ENCODE data around the gene CWC22.

Gene CWC22

DNA sequence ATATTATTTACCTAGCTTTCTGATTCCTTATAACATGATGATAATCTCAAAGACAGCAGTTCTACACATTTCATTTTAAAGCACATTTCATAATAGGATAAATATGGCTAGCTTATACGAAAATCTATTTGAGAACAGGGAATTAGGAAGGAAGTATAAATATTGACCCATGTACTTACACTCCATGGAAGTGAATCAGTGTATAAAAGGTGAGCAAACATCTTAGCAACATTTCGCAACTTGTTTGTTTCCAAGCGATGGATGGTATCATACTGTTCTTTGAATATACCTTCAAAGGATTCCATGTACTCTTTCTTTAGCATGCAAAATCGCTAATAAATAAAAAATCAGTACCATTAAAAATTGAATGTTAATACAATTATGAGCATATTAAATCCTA is 53.1 kb downstream of the CWC22 start:
- Histone ChIP-seq H3K23ac (ENCODE audit: low read length) (no peak overlapping the region), H3K4me3 (ENCODE audit: low read length) (no peak overlapping the region), H3K56ac (ENCODE audit: low read length) (no peak overlapping the region), H4K8ac (ENCODE audit: low read depth, low read length) (no peak overlapping the region), H2BK120ac (ENCODE audit: low read depth, low read length) (no peak overlapping the region), H3K4me1 (ENCODE audit: control insufficient read depth, low read depth, low read length) (no peaks in the 10 kb centered on the region), H4K5ac (ENCODE audit: low read length) (no peak overlapping the region), H2BK15ac (replicated peaks; ENCODE audit: low read depth) (no peak overlapping the region), H2AK5ac (ENCODE audit: low read length) (no peak overlapping the region), H3K4me2 (ENCODE audit: low read length) (no peak overlapping the region), H3K9ac (ENCODE audit: low read length) (no peak overlapping the region), H3K36me3 (ENCODE audit: control insufficient read depth, insufficient read depth, low read length) (peaks cover 3% of the 10 kb centered on the region), H3K18ac (ENCODE audit: low read length) (no peak overlapping the region), H3K4ac (ENCODE audit: low read depth, low read length) (no peak overlapping the region), H3K79me2 (ENCODE audit: control insufficient read depth, insufficient read depth, low read length) (no peaks in the 10 kb centered on the region), H2BK5ac (ENCODE audit: low read length) (no peak overlapping the region), H3K27ac (ENCODE audit: low read depth, low read length) (no peak overlapping the region), H3K27me3 (ENCODE audit: insufficient read depth, low read length, poor library complexity) (no peaks in the 10 kb centered on the region), H3K79me1 (ENCODE audit: low read length) (no peaks in the 10 kb centered on the region)
- no CpG with 5 or more reads among the region's 4 CpGs for WGBS (ENCODE audit: extremely low coverage, insufficient coverage, low lambda C conversion rate)
- DNase-seq = no peak

DNA sequence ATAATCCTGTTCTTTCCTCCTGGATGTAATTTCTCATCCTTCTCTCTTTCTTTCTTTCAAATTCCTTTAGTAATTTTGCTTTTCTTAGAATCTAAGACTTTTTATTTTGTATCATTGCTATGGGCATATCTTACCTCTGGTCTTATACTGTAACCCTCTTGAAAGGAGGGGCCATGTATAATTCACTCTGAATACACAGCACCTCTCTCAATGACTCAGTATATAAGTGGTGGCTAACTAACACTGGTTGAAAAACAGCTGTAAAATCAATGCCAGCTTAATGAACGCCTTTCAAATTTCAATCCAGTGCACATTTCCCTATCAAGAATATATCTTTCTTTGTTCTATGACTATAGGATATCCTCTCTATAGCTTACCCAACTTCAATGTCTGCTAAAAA is 53.7 kb downstream of the CWC22 start:
- Histone ChIP-seq H3K9ac (ENCODE audit: low read length) (no peak overlapping the region), H3K27ac (ENCODE audit: low read depth, low read length) (no peak overlapping the region), H3K23ac (ENCODE audit: low read length) (no peak overlapping the region), H3K4me3 (ENCODE audit: low read length) (no peak overlapping the region), H4K8ac (ENCODE audit: low read depth, low read length) (no peak overlapping the region), H3K4me2 (ENCODE audit: low read length) (no peak overlapping the region), H2BK15ac (replicated peaks; ENCODE audit: low read depth) (no peak overlapping the region), H2BK5ac (ENCODE audit: low read length) (no peak overlapping the region), H2AK5ac (ENCODE audit: low read length) (no peak overlapping the region), H3K79me2 (ENCODE audit: control insufficient read depth, insufficient read depth, low read length) (no peaks in the 10 kb centered on the region), H3K79me1 (ENCODE audit: low read length) (no peaks in the 10 kb centered on the region), H3K4me1 (ENCODE audit: control insufficient read depth, low read depth, low read length) (no peaks in the 10 kb centered on the region), H4K5ac (ENCODE audit: low read length) (no peak overlapping the region), H3K27me3 (ENCODE audit: insufficient read depth, low read length, poor library complexity) (no peaks in the 10 kb centered on the region), H3K36me3 (ENCODE audit: control insufficient read depth, insufficient read depth, low read length) (peaks cover 3% of the 10 kb centered on the region), H3K4ac (ENCODE audit: low read depth, low read length) (no peak overlapping the region), H3K56ac (ENCODE audit: low read length) (no peak overlapping the region), H3K18ac (ENCODE audit: low read length) (no peak overlapping the region), H2BK120ac (ENCODE audit: low read depth, low read length) (no peak overlapping the region)
- DNase-seq = no peak
- WGBS (ENCODE audit: extremely low coverage, insufficient coverage, low lambda C conversion rate) = no CpG with 5 or more reads among the region's 1 CpG

DNA sequence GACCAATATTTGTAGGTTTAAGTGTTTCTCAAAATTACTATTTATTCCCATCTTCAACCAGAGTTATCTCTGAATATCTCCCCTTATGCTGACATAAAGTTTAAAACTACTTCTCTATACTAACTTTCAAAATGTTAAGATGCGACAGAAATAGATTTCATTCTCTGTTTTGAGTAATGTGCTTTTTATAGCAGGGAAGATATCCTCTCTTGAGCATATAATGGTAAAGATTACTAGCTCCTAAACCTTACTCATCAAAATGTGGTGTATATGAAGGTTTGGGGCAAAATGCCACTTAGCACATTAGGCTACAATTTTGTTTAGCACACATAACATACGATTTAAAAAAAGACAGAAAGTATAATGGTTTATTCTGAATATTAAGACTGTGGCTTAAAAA is 54.4 kb downstream of the CWC22 start:
- H3K18ac ChIP-seq (ENCODE audit: low read length) = no peak overlapping the region
- no peaks in the 10 kb centered on the region for H3K27me3 ChIP-seq (ENCODE audit: insufficient read depth, low read length, poor library complexity)
- no peak overlapping the region for H3K56ac ChIP-seq (ENCODE audit: low read length)
- no peak overlapping the region for H2AK5ac ChIP-seq (ENCODE audit: low read length)
- no peak overlapping the region for H4K8ac ChIP-seq (ENCODE audit: low read depth, low read length)
- H2BK5ac ChIP-seq (ENCODE audit: low read length) = no peak overlapping the region
- no peak overlapping the region for H3K4me2 ChIP-seq (ENCODE audit: low read length)
- no peak for DNase-seq
- no peak overlapping the region for H2BK120ac ChIP-seq (ENCODE audit: low read depth, low read length)
- no peak overlapping the region for H3K4ac ChIP-seq (ENCODE audit: low read depth, low read length)
- no CpG with 5 or more reads among the region's 2 CpGs for WGBS (ENCODE audit: extremely low coverage, insufficient coverage, low lambda C conversion rate)
- no peaks in the 10 kb centered on the region for H3K4me1 ChIP-seq (ENCODE audit: control insufficient read depth, low read depth, low read length)
- no peaks in the 10 kb centered on the region for H3K79me2 ChIP-seq (ENCODE audit: control insufficient read depth, insufficient read depth, low read length)
- H3K27ac ChIP-seq (ENCODE audit: low read depth, low read length) = no peak overlapping the region
- no peak overlapping the region for H4K5ac ChIP-seq (ENCODE audit: low read length)
- H3K9ac ChIP-seq (ENCODE audit: low read length) = no peak overlapping the region
- no peak overlapping the region for H2BK15ac ChIP-seq (replicated peaks; ENCODE audit: low read depth)
- H3K79me1 ChIP-seq (ENCODE audit: low read length) = no peaks in the 10 kb centered on the region
- peaks cover 3% of the 10 kb centered on the region for H3K36me3 ChIP-seq (ENCODE audit: control insufficient read depth, insufficient read depth, low read length)
- H3K23ac ChIP-seq (ENCODE audit: low read length) = no peak overlapping the region
- no peak overlapping the region for H3K4me3 ChIP-seq (ENCODE audit: low read length)

DNA sequence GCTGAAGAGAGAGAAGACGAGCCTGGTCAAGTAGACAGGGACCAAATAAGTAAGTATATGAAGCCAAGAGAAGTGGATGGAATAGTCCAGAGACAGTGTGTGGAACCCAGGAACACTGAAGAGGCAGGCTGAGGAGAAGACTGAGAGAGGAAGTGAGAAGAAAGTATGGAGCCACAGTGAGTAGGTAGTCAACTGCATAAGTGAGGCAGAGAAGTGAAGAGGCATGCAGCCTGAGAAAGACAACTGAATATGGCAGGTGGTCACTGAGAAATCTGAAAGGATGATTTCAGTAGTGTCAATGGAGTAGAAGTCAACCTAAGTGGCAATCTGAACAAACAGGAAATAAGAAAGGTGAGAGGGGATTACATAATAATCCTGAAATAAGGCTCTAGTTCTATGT is 55.4 kb downstream of the CWC22 start:
- no peak overlapping the region for H3K23ac ChIP-seq (ENCODE audit: low read length)
- no peak overlapping the region for H3K27ac ChIP-seq (ENCODE audit: low read depth, low read length)
- H2BK5ac ChIP-seq (ENCODE audit: low read length) = no peak overlapping the region
- H3K56ac ChIP-seq (ENCODE audit: low read length) = no peak overlapping the region
- H3K18ac ChIP-seq (ENCODE audit: low read length) = no peak overlapping the region
- no peak overlapping the region for H3K4me3 ChIP-seq (ENCODE audit: low read length)
- DNase-seq = no peak
- H3K4me1 ChIP-seq (ENCODE audit: control insufficient read depth, low read depth, low read length) = no peaks in the 10 kb centered on the region
- peaks cover 3% of the 10 kb centered on the region for H3K36me3 ChIP-seq (ENCODE audit: control insufficient read depth, insufficient read depth, low read length)
- no peak overlapping the region for H4K8ac ChIP-seq (ENCODE audit: low read depth, low read length)
- H2AK5ac ChIP-seq (ENCODE audit: low read length) = no peak overlapping the region
- H4K5ac ChIP-seq (ENCODE audit: low read length) = no peak overlapping the region
- H3K4me2 ChIP-seq (ENCODE audit: low read length) = no peak overlapping the region
- H3K27me3 ChIP-seq (ENCODE audit: insufficient read depth, low read length, poor library complexity) = no peaks in the 10 kb centered on the region
- H2BK15ac ChIP-seq (replicated peaks; ENCODE audit: low read depth) = no peak overlapping the region
- no CpG with 5 or more reads among the region's 1 CpG for WGBS (ENCODE audit: extremely low coverage, insufficient coverage, low lambda C conversion rate)
- H3K79me2 ChIP-seq (ENCODE audit: control insufficient read depth, insufficient read depth, low read length) = no peaks in the 10 kb centered on the region
- no peaks in the 10 kb centered on the region for H3K79me1 ChIP-seq (ENCODE audit: low read length)
- H3K9ac ChIP-seq (ENCODE audit: low read length) = no peak overlapping the region
- H2BK120ac ChIP-seq (ENCODE audit: low read depth, low read length) = no peak overlapping the region
- H3K4ac ChIP-seq (ENCODE audit: low read depth, low read length) = no peak overlapping the region

DNA sequence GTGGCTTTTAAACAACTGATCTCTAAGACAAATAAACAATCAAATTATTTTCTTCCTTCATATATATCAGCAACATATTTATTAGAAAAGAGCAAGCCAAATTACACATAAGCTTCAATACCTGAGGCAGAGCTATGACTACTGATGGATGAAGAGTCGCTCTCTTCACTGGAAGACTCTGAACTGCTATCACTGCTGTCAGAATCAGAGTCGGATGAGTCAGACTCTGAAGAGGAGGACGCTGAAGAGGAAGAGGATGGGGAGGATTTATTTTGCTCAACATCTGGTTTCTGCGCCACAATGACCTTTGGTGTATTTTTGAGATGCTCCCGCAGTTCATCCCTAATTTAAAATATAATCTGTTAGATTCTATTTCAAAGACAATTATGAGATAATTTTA is 56.7 kb downstream of the CWC22 start:
- no peak overlapping the region for H3K9ac ChIP-seq (ENCODE audit: low read length)
- H4K8ac ChIP-seq (ENCODE audit: low read depth, low read length) = no peak overlapping the region
- no peaks in the 10 kb centered on the region for H3K4me1 ChIP-seq (ENCODE audit: control insufficient read depth, low read depth, low read length)
- DNase-seq = no peak
- H3K79me2 ChIP-seq (ENCODE audit: control insufficient read depth, insufficient read depth, low read length) = no peaks in the 10 kb centered on the region
- H2BK5ac ChIP-seq (ENCODE audit: low read length) = no peak overlapping the region
- H3K18ac ChIP-seq (ENCODE audit: low read length) = no peak overlapping the region
- H4K5ac ChIP-seq (ENCODE audit: low read length) = no peak overlapping the region
- H3K23ac ChIP-seq (ENCODE audit: low read length) = no peak overlapping the region
- H3K4me3 ChIP-seq (ENCODE audit: low read length) = no peak overlapping the region
- H2BK120ac ChIP-seq (ENCODE audit: low read depth, low read length) = no peak overlapping the region
- no peaks in the 10 kb centered on the region for H3K79me1 ChIP-seq (ENCODE audit: low read length)
- no peak overlapping the region for H3K56ac ChIP-seq (ENCODE audit: low read length)
- no peak overlapping the region for H2BK15ac ChIP-seq (replicated peaks; ENCODE audit: low read depth)
- no CpG with 5 or more reads among the region's 5 CpGs for WGBS (ENCODE audit: extremely low coverage, insufficient coverage, low lambda C conversion rate)
- no peaks in the 10 kb centered on the region for H3K27me3 ChIP-seq (ENCODE audit: insufficient read depth, low read length, poor library complexity)
- peaks cover 3% of the 10 kb centered on the region for H3K36me3 ChIP-seq (ENCODE audit: control insufficient read depth, insufficient read depth, low read length)
- no peak overlapping the region for H3K4ac ChIP-seq (ENCODE audit: low read depth, low read length)
- no peak overlapping the region for H3K27ac ChIP-seq (ENCODE audit: low read depth, low read length)
- no peak overlapping the region for H3K4me2 ChIP-seq (ENCODE audit: low read length)
- H2AK5ac ChIP-seq (ENCODE audit: low read length) = no peak overlapping the region

DNA sequence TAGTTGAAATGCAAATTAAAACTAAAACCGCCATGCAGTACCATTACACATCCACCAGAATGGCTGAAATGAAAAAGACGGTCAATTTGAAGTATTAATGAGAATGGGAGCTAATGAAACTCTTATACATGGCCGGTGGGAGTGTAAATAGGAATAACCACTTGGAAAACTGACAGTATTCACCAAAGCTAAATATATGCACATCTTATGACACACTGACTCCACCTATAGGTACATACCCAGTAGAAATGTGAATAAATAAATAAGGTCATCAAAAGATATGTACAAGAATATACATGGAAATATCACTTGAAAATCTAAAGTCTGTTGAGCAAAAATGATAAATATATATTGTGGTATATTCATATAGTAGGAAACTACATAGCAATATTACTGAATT is 57.7 kb downstream of the CWC22 start:
- H2BK15ac ChIP-seq (replicated peaks; ENCODE audit: low read depth) = no peak overlapping the region
- whole genome bisulfite sequencing (ENCODE audit: extremely low coverage, insufficient coverage, low lambda C conversion rate) = no CpG with 5 or more reads among the region's 3 CpGs

More for the DNA sequence above, 57.7 kb downstream of the CWC22 start:
- DNase-seq = no peak
- H3K18ac ChIP-seq (ENCODE audit: low read length) = no peak overlapping the region
- no peaks in the 10 kb centered on the region for H3K4me1 ChIP-seq (ENCODE audit: control insufficient read depth, low read depth, low read length)
- H3K27ac ChIP-seq (ENCODE audit: low read depth, low read length) = no peak overlapping the region
- H3K9ac ChIP-seq (ENCODE audit: low read length) = no peak overlapping the region
- H3K4ac ChIP-seq (ENCODE audit: low read depth, low read length) = no peak overlapping the region
- no peak overlapping the region for H2AK5ac ChIP-seq (ENCODE audit: low read length)
- H3K56ac ChIP-seq (ENCODE audit: low read length) = no peak overlapping the region
- no peaks in the 10 kb centered on the region for H3K79me1 ChIP-seq (ENCODE audit: low read length)
- H2BK120ac ChIP-seq (ENCODE audit: low read depth, low read length) = no peak overlapping the region
- no peak overlapping the region for H3K4me2 ChIP-seq (ENCODE audit: low read length)
- H3K4me3 ChIP-seq (ENCODE audit: low read length) = no peak overlapping the region
- no peaks in the 10 kb centered on the region for H3K79me2 ChIP-seq (ENCODE audit: control insufficient read depth, insufficient read depth, low read length)
- H3K23ac ChIP-seq (ENCODE audit: low read length) = no peak overlapping the region
- H2BK5ac ChIP-seq (ENCODE audit: low read length) = no peak overlapping the region
- H4K8ac ChIP-seq (ENCODE audit: low read depth, low read length) = no peak overlapping the region
- H3K36me3 ChIP-seq (ENCODE audit: control insufficient read depth, insufficient read depth, low read length) = peaks cover 3% of the 10 kb centered on the region
- H3K27me3 ChIP-seq (ENCODE audit: insufficient read depth, low read length, poor library complexity) = no peaks in the 10 kb centered on the region
- H4K5ac ChIP-seq (ENCODE audit: low read length) = no peak overlapping the region
